Measurements from ENCODE around the gene NKX6-2.
"Not testable (repeated sequence)": the region's sequence is repeated elsewhere in the genome, so short reads cannot be mapped to it uniquely, and the experiment has no call there.

The NKX6-2 gene

DNA sequence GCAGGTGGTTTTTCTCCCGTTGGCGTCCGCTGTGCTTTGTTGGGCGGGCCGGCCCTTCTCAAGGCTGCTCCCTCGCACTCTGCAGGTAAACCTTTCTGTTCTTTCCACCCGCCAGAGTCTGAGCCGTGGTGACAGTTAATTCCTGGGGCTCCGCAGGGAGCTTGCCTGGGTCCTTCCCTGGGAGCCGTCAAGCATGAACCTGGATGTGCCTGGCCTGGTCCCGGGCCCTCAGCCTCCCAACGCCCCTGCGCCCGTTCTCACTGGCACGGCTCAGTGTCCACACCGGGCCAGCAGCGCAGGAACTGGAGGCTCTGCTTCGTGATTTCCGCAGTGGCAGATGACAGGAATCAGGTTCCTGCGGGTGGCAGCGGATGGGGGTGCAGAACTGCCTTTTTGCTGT is 10.9 kb upstream of the NKX6-2 start:
- DNase-seq = no peak

DNA sequence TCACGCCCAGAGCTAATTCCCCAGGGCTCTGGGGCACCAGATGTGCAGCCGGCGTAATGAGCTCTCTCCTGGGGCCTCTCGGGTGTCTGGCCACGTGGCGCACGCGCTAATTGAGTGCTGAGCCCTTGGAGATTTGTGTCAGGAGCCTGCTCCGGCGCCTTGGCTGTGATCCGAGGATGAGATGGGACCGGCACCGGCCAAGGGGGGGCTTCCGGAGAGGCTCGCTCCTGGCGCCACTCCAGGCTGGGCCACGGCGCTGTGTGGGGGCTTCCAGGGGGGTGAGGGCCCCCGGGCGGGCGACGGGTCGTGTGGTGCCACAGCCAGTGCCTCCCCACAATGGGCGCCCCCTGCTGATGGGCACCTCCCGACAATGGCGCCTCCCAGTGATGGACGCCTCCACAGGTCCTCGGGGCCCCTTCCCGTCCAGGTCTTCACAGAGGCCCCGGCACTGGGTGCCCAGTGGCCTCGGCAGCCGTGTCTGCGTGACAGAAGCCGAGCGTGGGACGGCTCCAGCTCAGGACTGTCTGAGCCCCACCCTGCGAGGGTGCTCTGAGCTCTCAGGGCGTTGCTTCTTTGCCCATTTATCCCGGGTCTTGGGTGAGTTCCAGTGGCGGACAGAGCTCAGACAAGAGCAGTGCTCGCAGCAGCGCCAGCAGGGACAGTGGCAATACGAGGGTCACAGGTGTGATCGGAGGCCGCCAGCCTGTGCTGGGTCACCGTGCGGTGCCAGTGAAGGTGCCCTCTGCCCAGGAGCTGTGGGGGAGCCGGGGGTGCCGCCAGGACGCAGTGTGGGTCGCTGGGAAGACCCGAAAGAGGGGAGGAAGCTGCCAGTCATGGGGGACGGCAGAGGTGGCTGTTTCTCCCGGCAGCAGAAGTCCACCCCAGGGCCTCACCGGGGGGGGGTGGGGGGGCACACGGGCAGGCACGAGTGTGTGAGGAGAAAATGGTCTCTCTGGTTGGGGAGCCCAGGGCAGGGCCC is 8.2 kb upstream of the NKX6-2 start:
- no peak for DNase-seq

DNA sequence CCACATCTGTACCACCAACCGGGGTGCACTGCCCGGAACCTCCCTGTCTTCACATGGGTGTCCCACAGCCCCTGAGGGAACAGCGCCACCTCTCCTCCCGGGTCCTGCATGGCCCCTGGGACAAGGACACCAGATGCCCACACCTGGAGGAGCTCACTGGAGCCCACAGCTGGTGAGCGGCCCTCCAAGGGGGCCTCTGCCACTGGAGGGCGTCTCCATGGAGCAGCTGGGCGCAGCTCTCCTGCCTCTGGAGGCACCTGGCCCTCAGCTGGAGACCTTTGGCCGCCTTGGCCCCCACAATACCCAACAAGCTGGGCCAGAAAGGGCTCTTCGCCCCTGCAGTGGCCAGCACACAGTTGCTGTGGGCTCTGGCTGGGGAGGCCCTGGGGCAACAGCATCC is 7.3 kb upstream of the NKX6-2 start:
- DNase-seq = no peak

DNA sequence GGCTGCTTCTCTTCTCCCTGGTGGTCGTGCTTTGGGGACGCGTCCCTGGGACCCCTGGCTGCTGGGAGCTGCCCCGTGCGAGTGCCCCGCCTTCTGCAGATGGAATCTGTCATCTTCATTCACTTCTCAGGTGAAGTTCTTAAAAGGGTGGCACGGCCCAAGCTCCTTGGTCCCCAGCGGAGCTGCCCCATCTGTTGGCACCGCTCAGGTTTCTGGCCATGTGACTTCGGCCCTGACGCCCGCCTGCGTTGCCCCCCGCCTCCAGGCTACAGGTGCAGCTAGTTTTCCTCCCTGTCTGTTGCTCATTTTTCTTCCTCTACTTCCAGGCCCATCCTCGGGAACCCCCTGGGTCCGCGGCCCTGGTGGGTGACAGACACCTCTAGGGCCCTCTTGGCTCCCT is 6.8 kb upstream of the NKX6-2 start:
- no peak for DNase-seq

DNA sequence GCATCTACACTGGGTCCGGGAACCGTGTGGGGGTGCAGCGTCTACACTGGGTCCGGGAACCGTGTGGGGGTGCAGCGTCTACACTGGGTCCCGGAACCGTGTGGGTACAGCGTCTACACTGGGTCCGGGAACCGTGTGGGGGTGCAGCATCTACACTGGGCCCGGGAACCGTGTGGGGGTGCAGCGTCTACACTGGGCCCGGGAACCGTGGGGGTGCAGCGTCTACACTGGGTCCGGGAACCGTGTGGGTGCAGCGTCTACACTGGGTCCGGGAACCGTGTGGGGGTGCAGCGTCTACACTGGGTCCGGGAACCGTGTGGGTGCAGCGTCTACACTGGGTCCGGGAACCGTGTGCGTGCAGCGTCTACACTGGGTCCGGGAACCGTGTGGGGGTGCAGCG is 6.2 kb upstream of the NKX6-2 start:
- DNase-seq = not testable (repeated sequence)

DNA sequence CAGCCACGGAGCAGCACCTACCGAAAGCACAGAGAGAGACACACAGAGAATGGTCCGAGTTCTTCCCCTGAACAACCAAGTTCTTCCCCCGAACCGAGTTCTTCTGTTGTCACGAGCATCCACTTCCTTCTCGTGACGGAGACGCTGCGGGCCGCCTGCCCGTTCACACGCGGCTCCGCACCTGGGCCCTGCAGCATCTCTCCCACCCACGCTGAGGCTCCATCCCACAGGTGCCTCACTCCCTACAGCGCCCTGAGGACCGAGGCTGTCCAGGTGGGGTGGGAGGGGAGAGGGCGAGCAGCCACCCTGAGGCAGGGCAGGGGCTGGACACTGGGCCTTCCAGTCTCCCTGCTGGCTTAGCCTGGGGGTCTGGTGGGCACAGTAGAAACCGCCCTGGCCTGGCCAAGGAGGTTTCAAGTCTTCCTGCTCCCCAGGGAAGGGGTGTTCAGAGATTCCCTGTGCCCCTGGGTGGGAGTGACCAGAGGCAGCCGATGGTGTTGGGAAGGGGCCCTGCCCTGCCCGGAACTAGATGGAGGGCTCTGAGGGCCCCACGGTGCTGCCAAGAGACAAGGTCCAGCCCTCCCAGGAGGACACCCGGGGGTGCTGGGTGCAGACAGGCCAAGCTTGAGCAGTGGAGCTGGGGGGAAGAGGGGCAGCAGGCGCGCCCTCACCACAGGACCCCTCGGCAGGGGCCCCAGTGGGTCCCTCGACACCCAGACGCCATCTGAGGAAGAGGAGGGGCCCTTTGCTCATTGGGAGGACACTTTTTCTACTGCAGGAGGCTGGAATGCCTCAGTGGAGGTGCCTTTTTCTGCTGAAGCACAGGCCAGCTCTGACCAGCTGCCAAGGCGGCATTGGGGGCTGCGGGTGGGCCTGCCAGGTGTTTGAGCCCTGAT is 5.2 kb upstream of the NKX6-2 start:
- DNase-seq = no peak

DNA sequence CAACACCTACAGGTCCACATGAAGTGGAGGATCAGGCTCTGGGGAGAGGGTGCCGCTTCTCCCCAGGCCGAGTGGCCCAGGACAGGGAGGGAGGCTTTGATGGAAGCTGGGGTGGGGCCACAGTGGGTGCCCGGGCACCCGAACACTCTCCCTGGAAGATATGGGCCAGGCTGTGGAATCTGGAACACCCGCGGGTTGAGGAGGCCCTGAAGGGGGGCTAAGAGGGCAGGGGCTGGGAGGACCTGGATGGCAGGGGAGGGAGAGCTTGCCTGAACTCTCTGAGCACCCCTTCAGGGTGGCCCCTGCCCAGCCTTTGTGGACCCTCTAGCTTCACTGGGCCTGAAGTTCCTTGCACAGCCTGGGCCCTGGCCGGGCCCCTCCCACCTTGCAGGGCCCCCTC is 4.5 kb upstream of the NKX6-2 start:
- no peak for DNase-seq

DNA sequence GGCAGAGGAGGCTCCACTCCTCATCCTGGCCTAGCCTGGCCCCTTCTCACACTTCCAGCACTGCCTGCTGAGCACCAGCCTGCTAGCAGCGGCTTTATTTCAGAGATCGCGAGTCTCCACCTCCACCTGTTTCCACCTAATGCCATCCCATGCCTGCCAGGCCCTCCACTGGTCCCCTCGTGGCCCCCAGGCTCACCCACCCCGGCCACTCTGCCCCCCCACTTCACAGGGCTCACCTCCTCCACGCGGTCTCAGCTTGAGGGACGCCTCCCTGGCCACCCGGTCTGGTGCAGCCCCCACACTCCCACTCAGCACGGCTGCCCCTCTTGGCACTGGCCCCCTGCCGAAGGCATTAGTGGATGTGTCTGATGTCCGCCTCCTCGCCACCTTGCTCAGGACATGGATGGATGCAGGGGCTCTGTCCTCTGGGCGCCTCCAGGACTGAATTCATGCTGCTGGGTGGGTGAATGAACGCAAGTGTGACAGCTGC is 3.8 kb upstream of the NKX6-2 start:
- DNase-seq = no peak

DNA sequence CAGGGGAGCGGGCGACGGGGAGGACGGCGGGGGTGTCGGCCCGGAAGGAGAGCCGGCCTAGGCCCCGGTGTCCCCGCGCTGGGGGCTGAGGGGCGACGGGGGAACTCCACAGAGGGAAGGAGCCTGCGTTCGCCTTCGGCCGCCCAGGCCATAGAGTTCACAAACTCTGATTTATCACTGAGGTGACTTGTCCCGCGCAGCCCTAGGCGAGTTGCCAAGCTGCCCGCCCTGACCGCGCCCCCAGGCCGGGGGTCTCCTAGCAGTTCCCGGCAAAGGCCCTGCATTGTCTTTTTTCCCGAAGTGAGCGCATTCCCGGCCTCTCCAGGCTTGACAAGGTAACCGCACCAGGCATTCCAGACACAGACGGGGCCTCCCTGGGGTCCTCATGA is 2.9 kb upstream of the NKX6-2 start:
- no peak for DNase-seq

DNA sequence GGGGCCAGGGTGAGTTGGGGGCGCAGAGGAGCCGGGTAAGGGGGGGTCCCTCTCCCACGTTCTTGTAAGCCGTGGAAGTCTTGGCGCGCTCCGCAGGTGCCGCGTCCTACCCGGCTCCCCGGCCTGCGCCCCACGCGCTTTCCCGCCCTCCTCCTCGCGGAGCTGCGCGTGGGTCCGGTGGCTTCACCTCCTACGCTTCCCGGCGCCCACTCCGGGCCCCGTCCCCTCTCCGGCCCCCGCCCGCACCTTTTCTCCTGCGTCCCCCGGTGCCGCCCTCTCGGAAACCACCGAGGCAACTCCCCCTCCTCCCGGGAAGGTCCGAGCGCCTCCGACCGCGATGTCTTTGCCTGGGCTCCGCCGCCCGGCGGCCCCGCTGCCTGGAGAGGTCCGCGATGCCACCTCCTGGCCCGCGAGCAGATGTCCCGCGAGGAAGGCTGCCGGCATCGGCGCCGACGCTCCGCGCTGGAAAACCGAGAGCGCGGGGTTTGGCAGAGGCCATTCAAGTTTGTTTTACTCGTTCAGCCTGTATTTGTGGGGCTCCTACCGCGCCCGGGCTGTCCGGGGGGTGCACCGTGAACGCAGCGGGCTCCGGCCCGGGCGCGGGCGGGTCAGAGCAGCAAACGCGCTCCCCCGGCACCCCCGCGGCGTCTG is 2.4 kb upstream of the NKX6-2 start:
- peak in 5 of 14 donors; percentile 36 to 48 (median 42) for DNase-seq

DNA sequence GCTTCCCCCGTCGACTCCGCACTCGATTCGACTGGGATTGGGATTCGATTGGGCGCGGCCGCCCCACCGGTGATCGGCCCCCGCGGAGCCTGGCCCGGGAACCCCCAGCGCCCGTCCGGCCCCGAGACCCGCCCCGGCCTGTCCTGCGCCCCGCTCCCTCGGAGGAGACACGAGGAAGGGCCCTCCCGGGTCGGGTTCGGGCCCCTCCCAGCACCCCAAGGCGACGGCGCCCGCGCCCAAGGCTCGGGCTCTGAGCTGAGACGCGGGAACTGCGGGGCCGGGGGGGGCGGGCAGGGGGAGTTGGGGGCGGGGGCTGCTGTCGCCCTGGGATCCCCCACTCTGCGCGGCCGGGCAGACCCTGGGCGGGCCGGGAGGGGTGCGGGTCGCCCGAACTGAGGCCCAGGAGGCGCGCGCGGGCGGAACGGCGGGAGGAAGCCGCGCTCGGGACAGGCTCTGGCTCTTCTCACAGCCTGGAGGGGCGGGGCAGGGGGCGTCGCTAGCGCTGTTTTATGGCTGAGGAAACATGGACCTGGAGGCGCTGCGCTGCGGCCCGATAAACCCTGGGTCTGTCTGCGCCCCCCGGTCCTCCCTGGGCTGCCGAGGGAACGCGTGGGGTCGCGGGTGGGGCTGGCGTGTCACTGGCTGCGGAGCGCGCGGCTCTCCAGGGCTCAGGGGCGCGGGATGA is 1.7 kb upstream of the NKX6-2 start:
- DNase-seq = no peak

DNA sequence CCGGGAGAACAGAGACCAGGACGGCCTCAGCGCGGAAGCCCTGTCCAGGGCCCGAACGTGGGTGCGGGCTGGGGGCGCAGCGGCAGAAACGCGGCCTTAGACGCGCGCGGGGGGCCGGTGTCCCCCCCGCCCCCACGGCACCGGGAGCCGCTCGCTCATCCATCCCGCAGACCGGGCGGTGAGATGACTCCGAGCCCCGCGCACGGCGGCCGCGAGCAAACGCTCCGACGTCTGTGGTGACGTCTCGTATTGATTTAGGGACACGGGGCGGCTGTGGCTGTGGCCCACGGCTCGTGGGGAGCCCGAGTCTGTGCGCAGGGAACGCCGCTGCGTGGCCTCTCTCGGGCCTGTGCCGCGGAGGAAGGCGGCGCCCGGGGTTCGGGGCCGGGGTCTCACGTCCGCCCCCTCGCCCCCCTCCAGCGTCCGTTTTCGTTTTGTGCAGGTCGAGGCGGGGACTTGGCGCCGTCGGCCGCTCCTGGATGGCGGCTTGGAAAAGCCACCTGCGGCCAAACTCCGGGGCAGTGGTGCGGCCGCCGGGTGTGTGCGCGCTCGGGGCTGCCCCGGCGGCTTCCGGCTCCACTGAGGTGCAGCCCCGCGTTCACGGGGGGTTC is 1.0 kb upstream of the NKX6-2 start:
- no peak for DNase-seq

DNA sequence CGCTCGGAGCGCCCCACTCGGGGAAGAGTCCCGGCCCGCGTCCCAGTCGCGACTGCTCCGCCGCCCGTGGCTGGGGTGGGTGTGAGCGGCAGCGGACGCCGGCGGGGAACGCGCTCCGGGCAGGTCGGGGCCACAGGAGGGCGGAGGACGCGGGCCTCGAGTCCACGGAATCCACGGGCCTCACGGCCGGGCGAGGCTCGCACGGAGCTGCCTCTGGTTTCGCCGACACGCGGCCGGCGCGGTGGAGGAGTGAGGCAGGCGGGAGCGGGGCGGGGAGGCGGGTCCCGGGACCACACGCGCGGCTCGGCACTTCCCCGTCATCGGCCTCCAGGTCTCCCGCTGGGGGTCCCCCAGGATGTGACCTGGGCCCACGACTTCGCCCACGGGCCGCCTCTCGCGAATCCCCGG is 533 bp upstream of the NKX6-2 start:
- DNase-seq = no peak

DNA sequence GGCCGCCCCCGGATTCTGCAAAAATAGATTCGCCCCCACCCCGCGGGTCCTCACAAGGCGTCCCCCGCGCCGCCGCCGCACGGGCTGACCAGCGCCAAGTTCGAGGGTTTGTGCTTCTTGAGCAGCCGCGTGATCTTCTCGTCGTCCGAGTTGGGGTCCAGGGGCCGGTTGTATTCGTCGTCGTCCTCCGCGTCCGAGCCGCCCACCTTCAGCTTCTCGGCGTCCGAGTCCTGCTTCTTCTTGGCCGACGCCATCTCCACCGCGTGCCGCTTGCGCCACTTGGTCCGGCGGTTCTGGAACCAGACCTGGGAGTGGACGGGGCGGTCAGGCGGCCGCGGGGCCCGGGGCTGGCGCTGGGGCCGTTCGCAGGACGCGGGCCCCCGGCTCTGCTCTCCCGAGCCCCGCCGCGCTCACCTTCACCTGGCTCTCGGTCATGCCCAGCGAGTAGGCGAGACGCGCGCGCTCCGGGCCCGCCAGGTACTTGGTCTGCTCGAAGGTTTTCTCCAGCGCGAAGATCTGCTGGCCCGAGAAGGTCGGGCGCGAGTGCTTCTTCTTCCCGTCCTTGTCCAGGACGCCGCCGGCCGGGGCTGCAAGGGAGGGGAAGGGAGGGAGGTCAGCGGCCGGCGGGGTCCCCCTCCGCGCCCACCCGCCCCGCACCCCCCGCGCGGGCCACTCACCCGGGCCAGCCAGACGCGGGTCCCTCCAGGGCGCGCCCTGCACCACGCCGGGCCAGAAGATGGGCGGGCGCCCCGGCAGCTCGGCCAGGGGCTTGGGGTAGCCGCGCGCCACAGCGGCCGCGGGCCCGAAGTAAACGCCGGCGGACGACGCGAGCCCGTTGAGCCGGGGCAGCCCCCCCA is 853 bp downstream of the NKX6-2 start:
- no peak for DNase-seq

DNA sequence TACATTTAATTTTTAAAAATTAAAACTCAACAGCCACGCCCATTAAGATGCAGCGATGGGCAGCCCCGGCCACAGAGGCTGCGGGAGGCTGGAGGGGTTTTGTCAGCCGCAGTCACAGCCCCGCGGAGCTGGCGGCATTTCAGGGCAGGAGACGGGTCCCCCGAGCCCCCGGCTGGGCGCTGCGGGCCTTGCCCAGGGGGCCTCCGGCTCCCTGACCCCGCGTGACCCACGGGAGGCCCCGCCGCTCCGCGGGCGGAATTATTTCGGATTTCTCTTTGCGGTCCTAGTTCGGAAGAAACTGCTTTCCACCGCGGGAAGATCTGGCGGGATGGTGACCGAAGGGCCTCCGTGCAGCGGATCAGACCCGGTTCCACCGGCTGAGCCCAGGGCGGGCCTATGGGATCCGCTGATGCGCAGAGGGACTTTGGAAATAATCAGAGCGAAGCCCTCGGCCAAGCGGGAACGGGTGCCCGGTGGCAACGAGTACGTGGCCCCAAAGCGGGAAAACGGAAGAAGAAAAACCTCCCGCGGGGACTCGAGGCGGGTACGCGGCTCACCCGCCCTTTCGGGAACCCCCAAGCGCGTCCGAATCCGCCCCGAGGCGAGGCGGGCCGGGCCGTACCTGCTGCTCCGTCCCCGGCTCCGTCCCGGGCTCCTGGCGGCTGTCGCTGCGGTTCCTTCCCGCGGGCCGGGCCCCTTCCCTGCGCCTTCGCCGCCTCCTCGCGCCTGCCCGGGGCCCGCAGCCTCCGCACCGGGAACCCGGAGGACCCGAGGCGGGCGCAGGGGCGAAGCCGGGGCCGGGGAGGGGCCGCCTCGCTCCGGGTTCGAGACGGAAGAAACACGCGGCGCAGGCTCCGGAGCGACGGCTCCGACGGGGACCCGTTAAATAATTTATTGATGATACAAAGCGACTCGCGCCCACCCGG is 1.7 kb downstream of the NKX6-2 start:
- DNase-seq = no peak

DNA sequence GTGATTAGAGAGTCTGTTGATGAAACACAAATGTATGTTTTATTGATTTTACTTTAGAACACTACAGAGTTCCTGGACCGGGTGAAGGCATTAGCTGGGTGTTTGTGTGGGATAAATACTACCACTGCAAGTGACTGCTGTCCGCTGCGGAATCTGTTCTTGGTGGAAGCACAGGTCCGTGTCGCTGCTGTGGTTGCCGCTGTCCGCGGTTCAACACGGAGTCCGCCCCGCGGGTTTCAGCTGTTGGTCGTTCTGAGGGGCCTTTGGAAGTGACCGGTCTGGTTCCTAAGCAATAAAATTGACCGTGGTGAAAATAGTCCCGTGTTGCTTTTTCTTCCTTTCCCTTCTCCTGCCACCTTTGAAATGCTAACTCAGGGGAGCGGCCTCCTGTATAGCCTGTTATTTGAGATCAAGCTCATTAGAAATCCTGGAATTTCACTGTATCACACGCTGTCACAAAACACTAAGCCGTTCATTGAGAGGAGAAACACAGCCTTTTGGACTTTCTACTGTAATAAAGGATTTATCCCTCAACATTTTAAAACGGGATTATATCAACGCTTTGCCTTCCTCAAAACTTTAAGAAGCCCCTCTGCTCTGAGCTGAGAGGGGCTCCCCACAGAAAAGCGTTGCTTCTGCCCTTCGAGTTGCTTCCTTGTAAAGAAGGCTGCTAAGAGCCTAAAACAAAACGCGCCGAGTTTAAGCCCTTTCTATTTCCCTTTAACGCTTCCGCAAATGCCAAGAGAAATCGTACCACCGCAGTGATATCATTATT is 2.6 kb downstream of the NKX6-2 start:
- DNase-seq = no peak

DNA sequence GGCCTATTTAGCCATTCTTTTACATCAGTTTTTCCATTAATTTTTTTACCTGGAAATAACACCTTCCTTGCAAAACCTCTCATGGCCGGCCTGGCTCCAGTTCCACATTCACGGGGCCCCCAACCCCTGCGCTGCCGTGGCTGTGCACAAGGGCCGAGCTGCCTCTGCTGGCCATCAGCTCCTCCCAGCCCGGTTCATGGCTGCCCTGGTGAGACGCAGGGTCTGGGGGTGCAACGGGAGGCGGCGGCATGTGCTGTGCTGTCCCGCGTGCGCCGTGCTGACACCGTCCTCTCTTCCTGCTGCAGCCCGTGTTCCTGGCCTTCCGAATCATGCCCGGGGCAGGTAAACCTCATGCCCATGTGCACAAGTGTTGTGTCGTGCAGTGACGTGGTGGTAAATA is 4.4 kb downstream of the NKX6-2 start:
- no peak for DNase-seq

DNA sequence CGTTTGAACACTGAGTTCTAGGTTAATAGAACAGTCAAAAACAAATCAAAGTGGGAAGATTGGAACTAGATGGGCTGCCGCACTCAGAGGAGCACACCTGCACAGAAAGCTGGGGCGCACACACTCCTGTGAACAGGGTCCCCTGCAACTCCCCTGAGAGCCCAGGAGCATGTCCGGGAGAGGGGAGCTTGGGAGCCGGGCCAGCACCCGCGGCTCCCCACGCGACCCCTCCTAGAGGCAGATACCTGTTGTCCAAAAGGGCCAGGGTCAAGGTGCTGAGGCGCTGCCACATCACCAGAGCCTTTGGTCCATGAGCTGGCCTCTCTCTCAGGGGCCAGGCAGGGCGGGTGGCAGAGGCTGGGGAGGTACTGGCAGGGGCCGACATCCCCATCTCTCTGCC is 5.6 kb downstream of the NKX6-2 start:
- DNase-seq = no peak

Data from C1 segment of cervical spinal cord (tissue), 14 donors.